NCI-H526 (cell line): ENCODE data around the gene EIF5AL1.
"Not testable (repeated sequence)": the region's sequence is repeated elsewhere in the genome, so short reads cannot be mapped to it uniquely, and the experiment has no call there.

Experiments
- DNase-seq, 2 experiments: peaks; one replicate each; lab custom pipeline; 2025; lab: John Stamatoyannopoulos, UW

Gene EIF5AL1

DNA sequence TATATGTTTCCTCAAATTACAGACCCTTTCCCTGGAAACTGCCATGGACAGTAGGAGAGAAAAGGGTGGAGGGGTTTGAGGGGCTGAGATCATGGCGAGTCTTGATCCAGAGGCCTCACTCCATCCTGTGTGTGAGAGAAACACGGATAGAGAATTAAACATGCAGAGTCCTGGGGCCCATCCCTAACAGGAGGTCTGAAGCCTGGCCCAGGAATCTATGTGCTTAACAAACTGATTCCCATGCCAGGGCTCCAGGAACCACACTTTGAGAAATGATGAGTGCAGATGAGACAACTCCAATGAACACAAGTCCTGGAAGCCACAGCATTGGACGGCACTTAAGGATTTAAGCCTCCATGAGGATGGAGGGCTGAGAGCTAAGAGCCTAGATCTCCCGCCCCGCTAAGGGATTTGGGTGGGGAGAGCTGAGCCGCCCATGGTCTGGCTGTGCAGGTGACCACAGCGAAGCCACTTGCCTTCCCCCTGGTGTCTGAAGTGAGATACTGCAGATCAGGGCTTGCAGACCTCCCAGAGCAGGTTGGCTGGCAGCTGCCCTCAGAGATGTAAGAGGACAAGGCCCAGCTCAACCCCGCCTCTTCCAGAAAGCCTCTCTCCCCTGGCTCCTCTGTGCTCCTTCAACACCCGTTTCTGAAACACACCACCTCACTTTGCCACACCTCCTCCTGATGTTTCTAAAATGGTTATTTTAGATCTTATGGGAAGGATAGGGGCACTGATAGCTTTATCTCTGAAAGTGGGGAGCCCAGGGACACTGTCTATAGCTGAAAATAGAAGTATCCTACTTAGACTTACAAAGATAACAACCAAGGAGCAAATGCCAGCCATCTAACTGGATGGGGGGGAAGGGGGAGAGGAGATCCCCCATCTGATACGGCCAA, 24.8 kb upstream of the EIF5AL1 start:
- DNase-seq = peak; percentile 26 to 72

DNA sequence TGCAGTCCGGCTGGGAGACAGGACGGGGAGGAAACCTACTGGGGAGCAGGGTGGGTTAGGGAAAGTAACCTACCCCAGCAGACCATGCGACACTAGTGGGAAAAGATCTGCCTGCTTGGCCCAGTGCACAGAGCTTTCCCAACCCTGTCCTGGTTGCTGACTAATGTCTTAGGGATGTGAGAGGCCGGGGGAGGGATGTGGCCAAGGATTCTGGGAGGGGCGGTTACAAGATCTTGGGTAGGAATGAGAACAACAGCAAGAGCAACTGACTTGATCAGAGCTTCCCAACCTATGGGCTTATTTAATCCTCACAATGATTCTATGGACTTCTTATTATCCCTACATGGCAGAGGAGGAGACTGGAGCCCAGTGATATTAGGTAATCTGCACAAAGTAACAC, 24.0 kb upstream of the EIF5AL1 start:
- no peak for DNase-seq

DNA sequence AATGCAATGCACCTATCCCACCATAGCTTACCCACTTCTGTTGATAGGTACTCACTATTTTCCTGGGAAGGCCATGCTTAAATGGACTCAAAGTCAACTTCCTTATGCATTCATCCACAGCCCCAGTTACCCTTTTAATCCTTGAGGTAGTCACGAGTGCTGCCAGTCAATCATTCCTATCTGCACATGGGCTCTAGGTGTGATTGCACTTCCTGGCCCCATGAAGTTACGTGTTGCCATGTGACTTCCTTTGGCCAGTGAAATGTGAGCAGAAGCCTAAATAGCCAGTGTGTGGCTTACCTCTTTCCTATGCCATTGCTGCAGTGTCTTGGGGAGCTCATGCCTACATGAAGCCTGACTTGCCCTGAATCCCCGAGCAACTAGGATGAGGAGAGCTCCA, 23.5 kb upstream of the EIF5AL1 start:
- no peak for DNase-seq

DNA sequence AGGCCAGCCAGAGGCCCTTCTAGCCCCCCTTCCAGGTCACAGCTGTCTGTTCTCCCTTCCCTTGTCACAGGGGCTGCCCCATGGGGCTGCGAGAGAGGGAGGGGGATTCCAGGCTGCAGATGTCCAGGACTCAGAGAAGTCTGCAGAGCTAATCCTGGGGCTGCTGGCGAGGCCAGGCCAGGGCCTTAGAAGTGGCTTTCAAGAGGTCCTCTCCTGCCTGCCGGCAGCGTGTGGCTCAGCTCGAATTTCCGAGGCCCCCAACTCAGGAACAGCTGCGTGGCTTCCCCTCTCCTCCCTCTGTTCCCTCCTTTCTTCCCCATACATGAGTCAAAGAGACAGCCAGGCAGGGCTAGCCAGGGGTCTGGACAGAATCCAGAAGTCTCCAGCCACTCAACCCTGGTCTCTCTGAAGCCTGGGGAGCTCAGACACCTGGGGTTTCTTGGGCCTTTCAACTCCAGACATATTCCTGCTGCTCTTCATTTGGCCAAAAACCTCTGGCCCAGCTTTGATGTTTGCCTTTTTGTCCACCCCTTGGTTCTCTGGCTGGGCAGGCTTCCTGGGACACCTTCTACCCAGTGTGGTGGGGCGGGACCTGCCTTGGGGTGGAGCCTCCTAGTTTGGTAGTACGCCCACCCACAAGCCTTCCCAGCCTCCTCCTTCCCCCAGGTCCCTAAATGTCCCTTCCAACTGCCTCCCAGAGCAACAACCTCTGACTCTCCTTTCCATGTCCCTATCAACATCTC, 21.8 kb upstream of the EIF5AL1 start:
- DNase-seq = no peak

DNA sequence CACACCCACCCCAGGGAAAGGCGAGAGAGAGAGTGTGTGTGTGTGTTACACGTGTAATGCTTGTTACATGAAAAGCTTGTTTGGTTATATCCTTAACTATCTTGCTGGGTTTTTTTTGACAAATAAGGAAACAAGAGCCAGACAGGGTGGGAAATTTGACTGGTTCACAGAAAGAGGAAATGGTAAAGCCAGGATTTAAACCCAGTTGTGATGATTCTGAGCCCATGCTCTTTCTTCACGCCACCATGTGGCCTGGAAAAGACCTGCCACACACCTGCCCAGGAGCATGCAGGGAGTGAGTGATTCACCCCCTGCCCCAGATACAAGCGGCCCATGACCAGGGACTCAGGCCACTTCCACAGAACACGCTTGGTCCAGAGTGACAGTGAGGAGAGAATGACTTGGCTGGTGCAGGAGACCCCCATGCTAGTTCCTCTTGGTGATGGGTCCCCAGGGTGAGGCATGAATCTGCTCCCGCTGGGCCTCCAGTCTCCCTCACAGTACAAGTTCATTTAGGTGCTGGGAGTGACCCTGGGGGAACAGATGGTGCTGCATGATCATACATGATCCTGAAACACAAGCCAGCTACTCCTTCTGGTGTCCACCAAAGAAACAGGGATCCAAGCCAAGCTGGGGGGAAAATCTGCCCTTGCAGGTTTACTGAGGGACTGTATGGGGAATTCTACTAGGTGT, 21.0 kb upstream of the EIF5AL1 start:
- peak in 1 of 2 experiments; percentile 1 for DNase-seq

DNA sequence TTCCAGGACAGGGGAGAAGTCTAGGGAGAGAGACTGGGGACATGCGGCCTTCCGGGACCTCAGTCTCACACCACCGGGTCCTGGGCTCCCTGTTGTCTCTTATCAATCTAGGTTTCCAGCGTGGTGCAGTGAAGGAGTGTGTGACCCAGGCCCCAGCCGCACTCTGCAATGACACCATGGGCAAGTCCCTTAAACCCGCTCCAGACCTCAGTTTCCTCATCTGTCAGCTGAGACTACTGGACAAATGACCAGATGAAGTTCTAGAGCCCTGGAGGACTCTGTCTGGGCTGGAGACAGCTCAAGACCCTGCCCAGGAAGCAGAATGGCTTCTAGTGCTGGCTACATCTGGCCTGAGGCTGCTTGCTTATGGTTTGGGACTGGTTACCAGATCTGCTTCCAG, 20.1 kb upstream of the EIF5AL1 start:
- no peak for DNase-seq

DNA sequence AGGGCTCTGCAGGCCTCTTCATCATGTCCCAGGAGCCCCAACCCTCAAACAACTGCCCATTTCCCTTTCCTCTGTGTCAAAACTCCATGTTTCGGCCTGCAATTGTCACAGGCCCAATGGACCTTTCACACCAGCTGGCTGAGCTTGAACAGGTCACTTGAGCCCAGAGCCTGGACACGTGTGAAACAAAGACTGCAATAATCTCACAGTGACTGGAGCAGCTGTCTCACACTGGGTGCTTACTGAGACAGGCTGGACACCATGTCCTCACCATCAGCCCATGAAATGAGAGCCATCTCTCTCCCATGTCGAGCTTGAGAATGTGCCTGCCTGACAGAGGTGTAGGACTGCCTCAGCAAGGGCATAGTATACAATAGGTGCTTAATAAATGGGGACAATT, 19.5 kb upstream of the EIF5AL1 start:
- DNase-seq = no peak

DNA sequence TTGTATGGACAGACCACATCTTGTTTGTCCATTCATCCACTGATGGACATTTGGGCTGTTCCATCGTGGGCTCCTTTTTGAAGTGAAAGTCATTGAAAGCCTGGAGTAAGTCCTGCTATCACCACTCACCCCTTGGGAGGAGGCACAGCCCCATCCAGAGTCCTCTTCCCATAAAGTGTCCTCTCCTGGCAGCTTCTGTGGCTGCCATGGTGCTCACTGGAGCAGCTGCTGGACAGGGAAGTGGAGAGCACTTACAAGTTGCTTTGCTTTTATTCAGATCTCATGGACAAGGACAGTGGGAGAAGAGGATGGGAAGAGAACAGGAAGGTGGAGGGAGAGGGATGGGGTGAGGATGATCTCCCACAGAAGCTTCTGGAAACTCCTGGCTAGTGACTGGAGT, 18.5 kb upstream of the EIF5AL1 start:
- no peak for DNase-seq

DNA sequence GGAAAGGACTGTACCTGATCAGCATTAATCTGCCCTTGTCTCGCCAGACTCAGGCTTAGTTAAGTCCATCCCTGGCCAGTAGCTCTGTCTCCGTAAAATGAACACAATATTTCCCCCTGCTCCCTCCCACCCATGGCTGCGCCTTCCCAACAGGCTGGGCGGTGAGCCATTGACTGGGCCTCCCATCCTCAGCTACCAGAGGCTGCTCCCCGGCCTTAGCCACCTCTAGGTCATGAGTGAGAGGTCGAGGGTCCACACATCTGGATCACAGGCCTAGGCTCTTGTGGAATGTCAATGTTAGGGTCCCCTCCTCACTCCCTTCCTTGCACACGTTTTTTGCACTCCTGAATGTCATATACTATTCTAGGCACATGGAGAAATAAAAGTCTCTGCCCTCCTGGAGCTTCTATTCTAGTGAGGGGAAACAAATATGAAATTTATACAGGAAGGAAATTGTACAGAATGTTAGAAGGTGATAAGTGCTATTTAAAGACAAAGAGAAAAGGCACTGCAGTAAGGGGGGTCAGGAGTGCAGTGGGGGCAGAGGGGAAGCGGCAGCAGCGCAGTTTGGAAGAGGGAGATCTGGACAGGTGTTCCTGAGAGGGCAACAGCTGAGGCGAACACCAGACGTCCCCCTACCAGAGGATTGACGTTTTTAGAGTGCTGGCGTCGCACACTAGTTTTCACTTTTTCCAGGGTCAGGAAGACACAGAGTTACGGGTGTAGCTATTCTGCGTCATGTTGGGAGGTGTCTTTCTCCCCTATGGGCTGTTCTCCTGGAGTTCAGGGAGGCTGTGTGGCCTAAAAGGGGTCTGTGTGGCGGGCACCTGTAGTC, 17.2 kb upstream of the EIF5AL1 start:
- DNase-seq = no peak

DNA sequence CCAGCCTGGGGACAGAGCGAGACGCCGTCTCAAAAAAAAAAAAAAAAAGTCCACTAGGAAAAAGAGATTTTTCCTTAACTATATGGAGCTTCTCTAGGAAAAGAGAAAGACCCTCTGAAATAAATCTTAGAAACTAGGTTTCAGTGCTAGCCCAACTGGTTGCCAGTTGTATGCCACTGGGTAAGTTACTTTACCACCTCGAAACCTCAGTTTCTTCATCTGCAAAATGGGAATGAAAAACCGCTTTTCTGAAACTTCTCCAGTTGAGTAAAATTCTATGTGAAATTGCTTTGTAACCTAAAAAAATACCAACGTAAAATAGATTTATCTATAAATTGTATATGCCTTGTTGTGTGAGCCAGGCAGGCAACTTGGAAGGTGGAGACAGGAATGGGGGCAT, 16.5 kb upstream of the EIF5AL1 start:
- DNase-seq = no peak

DNA sequence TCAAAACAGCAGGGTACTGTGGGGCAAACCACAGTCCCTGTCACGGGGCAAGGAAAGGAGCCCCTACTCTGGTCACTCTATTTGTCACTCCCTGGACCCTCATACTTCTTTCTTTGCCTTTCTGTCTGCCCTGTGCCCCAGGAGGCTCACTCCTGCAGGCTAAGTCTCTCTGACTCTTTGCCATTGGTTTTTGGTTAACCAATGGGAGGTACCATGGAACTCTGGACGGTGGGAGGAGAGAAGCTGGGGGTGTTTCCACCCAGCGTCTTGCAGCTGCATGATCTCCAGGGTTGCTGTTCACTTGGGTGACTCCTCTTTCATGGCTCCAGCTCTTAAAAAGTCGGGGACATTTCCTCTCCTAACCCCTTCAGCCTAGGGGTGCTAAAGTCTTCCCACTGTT, 15.4 kb upstream of the EIF5AL1 start:
- DNase-seq = no peak

DNA sequence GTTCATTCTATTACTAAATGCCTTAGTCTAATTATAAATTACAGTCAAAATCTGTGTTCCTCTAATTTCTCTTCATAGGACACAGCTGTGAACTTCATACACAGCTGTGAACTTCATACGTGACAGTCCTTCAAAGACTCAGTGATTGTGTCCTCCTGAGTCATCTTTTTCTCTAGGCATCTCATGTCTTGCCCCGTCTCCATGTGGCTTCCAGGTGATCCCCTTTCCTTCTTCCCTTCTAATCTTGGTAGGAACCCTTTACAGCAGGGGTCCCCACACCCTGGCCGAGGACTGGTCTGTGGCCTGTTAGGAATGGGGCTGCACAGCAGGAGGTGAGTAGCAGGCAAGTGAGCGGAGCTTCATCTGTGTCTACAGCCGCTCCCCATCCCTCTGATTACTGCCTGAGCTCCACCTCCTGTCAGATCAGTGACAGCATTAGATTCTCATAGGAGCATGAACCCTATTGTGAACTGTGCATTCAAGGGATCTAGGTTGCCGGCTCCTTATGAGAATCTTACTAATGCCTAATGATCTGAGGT, 14.0 kb upstream of the EIF5AL1 start:
- DNase-seq = no peak

DNA sequence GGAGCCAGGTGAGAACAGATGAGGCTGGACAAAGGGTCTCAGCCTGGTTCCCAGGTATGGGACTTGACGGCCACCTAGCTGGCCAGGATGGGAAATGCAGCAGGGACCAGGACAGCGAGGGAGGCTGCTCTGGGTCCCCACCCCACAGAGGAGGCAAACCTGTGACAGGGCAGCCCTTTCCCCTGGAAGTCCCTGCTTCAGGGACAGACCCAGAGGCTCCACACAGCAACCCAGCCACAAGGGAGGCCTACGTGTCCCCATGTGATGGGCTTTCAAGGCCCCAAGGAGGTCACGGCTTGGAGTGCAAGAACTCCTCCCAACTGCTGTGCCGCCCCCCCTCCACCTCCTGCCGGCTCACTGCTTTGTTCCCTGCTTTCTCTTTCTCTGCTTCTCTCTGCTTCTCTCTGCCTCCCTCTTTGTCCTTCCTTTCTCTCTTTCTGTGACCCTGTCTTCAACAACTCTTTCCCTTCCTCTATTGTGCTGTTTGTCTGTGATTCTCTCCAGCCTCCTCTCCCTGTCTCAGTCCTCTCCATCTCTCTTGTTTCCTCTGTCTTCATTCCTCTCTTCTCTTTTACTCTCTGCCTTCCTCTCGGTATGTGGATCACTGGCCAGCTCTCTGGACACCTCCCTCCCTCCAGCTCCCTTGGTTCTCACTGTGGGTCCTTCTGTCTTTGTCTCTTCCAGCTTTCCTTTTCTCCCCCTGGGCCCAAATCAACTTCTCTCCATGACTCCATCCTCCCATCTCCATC, 9.6 kb upstream of the EIF5AL1 start:
- peak in 1 of 2 experiments; percentile 62 for DNase-seq

DNA sequence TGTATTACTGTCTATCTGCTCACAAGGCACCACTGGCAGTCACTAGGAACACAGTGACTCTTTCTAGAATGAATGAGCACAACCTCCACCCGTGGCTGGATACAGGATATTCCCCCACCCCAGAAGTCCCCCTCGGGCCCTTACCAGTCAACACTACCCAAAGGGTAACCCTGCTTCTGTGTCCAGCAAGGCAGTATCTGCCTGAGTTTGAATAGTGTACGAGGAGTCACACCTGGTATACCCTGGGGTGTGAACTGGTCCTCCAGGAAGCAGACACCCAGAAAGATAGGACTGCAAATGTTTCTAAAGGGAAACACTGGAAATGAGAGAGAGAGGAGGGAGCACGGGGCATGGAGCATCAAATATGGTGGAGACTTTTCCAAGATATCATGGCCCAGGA, 8.5 kb upstream of the EIF5AL1 start:
- not testable (repeated sequence) for DNase-seq

DNA sequence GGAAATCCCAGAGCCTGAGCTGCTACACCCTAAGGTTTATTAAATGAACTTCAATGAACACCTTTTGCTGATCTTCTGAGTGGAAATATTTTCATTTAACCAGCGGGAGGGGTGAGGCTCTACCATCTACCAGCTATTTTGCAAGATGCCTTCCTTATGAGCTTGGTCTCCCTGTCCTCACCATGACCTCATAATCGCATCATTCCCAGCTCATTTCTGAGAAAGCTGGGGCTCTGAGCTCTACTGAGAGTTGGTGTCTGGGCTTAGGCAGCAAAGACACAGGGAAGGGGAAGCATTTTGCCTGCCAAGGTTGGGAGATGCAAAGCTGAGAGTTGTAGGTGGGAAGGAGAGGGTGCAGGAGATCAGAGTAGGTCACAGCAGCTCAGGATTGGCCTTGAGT, 7.8 kb upstream of the EIF5AL1 start:
- DNase-seq = not testable (repeated sequence)

DNA sequence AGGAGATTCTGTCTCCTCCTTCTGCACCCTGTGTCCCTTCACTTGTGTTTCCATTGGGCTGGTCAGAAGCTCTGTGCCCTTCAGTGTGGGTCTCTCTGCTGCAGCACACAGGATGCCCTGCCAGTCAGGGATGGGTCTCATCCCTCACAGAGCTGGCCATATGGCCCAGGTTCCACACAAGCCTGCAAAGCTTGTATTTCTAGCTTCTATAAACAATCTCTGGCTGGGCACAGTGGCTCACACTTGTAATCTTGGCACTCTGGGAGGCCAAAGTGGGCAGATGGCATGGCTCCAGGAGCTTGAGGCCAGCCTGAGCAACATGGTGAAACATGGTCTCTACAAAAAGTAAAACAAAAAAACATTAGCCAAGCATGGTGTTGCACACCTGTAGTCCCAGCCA, 7.0 kb upstream of the EIF5AL1 start:
- DNase-seq = not testable (repeated sequence)

DNA sequence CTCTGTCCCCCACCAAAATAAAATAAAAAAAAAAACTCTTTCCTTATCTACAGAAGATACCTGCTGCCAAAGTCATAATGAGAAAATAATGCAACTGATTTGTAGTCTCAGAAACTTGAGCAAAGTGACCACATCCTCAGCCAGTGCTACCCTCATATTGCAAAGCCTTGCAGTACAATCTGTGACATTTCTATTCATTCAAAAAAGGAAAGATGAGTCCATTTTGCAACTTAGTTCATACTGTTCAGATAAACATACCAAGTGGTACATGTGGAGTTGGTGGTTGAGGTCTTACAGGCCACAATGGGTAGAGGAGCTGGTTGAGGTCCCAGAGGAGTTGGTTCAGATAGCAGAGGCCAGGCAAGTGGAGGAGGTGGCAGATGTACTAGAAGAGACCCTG, 6.5 kb upstream of the EIF5AL1 start:
- no peak for DNase-seq

DNA sequence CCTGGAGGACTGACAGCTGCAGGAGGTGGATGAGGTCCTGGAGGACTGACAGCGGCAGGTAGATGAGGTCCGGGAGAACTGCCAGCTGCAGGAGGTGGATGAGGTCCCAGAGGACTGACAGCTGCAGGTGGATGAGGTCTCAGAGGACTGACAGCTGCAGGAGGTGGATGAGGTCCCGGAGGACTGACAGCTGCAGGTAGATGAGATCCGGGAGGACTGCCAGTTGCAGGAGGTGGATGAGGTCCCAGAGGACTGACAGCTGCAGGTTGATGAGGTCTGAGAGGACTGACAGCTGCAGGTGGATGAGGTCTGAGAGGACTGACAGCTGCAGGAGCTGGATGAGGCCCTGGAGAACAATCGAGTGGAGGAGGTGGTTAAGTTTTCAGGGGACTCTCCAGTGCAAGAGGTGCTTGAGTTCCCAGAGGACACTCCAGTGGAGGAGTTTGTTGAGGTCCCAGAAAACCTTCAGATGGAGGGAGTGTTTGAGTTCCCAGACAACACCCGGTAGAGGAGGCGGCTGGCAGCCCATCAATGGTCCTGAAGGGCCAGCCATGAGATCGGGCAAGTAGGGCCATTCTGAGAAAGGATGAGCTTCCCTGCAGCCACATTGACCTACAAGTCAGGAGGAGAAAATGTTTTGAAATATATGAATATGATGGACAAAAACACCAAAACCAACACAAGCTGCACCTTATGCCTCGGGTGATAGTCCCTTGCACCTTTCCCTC, 4.7 kb upstream of the EIF5AL1 start:
- DNase-seq = no peak

DNA sequence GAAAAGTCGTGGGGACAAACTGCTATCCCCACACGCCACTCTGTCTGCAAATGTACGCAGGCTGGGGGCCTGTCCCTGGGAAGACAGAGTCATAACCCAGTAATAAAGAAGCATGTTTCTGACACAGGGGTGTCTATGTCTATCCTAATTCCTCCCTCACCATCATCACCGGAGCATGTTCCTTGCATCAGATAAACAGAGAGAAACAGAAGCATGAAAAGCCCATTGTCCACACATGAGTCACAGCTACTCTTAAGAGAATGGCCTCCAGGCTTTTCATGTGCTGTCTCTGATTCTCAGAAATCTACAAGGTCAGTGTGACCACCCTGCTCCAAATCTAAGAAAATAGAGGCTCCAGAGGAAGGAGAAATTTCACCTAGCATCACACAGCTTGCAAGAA, 4.1 kb upstream of the EIF5AL1 start:
- not testable (repeated sequence) for DNase-seq

DNA sequence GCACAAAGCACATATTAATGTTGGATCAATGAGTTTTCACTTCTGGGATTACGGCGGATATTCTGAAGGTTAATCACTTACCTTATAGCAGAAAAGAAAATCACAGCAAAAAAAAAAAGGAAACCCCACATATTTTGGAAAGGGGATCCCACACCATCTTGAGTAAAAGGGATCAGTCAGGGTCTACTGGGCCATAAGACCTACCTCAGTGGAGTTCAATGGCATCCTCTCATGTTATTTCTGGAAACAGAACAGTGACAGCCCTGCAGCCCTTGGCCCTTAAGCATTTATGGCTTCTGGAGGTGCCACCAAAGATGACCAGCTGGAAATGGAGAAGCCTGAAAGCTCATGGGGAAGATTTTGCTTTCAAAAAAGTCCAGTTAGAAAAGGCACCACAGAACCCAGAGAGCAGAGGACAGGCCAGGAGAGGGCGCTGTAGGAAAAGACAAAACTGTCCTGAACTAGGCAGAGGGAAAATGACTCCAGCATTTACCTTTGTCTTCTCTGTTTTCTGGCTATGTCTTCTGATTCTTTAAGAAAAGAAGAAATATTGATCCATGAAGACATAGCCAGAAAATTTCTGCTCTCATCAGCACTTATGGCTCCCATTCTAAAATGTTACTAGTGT, 2.9 kb upstream of the EIF5AL1 start:
- DNase-seq = not testable (repeated sequence)
